Measurements from ENCODE around the gene BOLA1.

DNA sequence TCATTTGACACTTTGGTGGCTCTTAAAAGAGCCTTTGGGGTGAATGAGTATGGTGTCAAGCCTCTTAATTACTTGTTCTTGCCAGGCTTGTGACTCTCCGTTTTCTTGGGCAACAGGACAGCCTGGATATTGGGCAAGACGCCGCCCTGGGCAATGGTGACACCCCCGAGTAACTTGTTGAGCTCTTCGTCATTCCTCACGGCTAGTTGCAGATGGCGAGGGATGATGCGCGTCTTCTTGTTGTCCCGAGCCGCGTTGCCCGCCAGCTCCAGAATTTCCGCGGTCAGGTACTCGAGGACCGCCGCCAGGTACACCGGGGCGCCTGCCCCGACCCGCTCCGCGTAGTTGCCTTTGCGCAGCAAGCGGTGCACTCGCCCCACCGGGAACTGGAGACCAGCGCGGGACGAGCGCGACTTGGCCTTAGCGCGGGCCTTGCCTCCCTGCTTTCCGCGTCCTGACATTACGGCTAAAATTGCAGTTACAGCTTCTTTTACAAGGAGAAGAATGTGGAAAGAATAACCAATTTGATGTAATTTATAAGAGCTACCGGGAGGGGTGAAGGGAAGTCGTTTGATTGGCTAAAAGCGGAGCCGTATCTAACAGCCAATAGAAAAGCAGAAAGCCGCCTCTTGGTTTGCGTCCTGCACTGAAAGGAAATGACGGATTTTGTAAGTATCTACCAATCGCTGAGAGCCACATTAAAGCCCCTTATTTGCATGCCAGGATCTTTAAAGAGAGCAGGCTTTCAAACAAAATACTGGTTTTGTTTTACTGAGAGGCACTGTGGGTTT lies 11.7 kb upstream of the BOLA1 start:
- TF ChIP-seq, protein P1, sequence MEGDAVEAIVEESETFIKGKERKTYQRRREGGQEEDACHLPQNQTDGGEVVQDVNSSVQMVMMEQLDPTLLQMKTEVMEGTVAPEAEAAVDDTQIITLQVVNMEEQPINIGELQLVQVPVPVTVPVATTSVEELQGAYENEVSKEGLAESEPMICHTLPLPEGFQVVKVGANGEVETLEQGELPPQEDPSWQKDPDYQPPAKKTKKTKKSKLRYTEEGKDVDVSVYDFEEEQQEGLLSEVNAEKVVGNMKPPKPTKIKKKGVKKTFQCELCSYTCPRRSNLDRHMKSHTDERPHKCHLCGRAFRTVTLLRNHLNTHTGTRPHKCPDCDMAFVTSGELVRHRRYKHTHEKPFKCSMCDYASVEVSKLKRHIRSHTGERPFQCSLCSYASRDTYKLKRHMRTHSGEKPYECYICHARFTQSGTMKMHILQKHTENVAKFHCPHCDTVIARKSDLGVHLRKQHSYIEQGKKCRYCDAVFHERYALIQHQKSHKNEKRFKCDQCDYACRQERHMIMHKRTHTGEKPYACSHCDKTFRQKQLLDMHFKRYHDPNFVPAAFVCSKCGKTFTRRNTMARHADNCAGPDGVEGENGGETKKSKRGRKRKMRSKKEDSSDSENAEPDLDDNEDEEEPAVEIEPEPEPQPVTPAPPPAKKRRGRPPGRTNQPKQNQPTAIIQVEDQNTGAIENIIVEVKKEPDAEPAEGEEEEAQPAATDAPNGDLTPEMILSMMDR (IDR thresholded peaks at IDR 0.05) = no peak
- peak in 1 of 2 donors; percentile 90 for TF ChIP-seq POLR2A (IDR thresholded peaks at IDR 0.05)

All from lower leg skin (tissue), 3 donors.